Activated CD4-positive, CD25-positive, alpha-beta regulatory T cell (primary cell): Measurements from ENCODE around the gene LOC101059915.
"Not testable (repeated sequence)": the region's sequence is repeated elsewhere in the genome, so short reads cannot be mapped to it uniquely, and the experiment has no call there.

Experiments used
- DNase-seq, 4 experiments: peaks; one replicate each; lab custom pipeline; 2025; lab: John Stamatoyannopoulos, UW

Gene LOC101059915

DNA sequence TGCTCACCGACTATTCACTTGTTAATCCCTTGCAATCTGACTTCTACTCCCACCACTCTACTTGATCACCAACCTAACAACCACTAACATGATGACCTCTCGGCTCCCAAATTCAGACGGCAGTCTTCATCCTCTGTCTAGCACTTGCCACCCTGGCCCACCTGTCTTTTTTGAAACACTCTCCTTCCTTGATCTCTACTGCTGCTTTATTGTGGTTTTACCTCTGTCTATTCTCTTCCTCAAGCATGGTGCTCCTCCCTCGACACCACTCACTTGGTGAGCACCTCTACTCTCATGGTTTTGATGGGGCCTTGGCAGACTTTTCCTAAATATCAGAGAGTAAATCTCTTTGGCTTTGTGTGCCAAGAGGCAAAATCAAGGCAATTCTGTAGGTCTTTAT lies 27.3 kb upstream of the LOC101059915 start:
- DNase-seq: no peak

DNA sequence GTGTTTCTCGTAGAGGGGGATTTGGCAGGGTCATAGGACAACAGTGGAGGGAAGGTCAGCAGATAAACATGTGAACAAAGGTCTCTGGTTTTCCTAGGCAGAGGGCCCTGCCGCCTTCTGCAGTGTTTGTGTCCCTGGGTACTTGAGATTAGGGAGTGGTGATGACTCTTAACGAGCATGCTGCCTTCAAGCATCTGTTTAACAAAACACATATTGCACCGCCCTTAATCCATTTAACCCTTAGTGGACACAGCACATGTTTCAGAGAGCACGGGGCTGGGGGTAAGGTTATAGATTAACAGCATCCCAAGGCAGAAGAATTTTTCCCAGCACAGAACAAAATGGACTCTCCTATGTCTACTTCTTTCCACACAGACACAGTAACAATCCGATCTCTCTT lies 22.9 kb upstream of the LOC101059915 start:
- not testable (repeated sequence) for DNase-seq

DNA sequence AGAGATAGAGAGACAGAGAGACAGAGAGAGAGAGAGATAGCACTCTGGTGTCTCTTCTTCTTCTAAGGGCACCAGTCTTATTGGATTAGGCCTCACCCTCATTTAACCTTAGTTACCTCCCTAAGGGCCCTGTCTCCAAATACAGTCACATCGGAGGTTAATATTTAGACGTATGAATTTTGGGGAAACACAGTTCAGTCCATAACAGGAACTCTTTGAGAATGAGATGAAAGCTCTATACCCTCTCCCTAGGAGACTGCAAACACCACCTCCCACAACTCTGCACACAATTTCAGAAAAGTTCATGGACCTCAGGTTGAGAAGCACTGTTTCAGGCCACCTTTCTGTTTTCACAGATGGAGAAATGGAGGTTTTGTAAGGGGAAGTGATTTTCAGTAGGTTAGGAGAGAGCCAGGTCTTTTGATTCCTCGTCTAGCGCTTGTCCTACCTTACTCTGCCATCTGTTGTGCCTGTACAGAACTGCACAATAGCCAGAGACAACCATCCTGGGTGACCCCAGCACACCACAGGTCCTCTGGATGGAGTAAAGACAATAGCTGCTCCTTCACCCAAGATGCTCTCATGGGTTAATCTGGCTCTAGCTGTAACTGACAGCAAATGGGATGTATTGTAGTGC lies 16.9 kb upstream of the LOC101059915 start:
- peak in 1 of 4 experiments; percentile 2 for DNase-seq

DNA sequence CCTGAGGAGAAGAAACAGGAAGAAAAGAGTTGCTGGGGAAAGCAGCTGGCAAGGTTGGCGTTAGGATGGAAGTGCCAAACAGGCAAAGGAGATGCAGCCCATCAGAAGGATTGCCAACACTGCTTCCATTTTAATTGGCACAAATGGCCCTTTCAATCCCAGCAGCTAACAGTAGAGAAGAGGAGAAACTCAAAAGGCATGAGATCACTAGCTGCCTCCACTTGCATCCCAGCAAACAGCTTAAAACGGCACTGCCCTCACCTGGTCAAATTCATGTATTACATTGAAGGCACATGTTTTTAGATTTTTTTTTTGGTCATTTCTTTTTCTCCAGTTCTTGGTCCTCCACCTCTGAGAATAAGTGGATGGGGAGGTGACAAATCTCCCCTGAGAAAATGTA lies 14.9 kb upstream of the LOC101059915 start:
- peak; percentile 1 to 17 (median 14) for DNase-seq

GRCh38 chrX:71653344-71653743 lies 14.0 kb upstream of the LOC101059915 start:
- no peak for DNase-seq

GRCh38 chrX:71657267-71657666 lies 10.1 kb upstream of the LOC101059915 start:
- DNase-seq: no peak

- DNase-seq: no peak
These were observed 8.0 kb upstream of the LOC101059915 start for GRCh38 chrX:71659342-71659741.

DNA sequence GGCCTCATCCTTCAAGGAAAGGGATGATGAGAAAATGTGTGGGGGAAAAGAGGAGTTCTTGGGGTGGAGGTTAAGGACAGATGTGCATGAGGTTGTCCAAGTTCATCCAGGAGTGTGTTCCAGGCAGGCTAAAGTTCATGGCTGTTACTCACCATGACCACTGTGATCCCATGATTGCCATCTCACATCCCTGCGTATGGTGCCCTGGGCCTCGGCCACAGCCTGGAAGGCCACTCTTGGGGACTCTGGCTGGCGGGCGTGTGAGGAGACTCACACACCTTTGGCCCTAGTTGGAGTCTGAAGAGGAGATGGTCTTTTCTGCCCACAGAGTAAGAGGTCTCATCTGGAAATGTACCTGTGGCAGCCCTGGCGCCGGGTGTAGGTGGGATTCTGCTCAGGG lies 7.4 kb upstream of the LOC101059915 start:
- no peak for DNase-seq

DNA sequence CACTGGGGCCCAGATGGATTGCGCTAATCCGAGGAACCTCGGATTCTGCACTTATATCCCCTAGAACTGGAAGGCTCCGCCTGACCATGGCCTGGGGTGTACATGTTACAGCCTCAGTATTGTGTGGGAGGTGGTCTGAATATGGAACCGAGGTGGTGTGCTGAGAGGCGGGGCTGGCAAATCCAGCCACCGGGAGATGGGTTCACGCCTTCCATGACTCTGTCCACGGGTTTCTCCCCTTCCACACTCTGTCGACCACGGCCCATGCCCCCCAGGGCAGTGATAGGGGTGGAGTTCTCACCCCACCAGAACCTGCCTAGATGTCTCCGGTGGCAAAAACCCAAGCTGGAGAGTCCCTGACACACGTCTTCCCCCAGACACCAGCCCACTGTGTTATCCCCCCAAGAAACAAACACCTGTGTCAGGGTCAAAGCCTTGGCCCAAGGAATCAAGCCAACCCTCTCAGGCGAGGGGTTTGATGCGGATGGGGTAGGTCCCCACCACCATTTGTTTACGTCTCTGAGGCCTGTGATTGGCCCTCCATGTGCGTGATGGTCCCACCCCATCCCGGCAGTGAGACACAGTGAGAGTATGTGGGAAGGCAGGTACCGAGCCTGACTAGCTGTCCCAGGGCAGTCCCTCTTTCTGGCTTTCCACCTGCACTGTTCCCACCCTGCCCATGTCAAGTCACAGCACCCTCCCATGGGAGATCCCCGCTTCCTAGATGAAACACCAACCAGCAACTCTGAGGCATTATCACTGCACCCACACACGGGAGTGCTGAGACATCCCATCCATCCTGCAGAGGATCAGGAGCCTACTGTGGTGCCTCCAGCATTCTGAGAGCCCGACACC lies 6.6 kb upstream of the LOC101059915 start:
- no peak for DNase-seq

DNA sequence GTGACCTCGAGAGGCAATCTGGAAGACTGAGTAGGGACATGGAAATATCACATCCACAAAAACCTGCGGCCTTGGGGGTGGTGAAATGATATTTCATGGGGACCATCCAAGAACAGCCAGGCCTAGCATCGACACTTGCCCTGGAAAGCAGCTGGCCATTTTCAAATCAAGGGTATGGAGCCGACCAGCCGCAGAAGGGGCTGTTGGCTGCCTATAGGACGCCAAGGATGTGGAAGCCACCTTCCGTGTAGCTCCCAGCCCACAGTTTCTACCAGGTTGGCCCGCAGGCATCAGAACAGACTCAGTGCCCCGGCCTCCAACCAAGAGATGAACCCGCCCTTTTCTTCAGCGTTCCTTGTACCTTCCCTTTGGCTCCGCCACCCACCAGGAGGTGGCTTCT lies 5.4 kb upstream of the LOC101059915 start:
- no peak for DNase-seq

DNA sequence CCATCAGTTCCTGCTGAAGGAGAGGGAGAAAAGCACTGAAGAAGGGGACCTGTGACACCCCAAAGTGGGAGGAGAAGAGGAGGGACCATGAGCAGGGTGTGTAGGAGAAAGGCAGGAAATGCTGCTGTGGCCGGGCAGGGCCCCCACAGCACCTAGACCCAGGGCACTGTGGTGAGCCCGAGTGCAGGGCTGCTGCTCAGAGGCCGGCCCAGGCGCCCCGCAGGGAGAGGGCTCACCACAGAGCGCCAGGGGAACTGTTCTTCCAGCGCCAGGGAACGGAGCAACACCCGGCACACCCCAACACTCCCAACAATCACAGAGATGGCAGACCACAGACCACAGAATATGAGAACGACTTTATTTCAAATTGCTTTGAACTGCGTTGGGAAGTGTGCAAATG lies 4.7 kb upstream of the LOC101059915 start:
- DNase-seq: not testable (repeated sequence)

DNA sequence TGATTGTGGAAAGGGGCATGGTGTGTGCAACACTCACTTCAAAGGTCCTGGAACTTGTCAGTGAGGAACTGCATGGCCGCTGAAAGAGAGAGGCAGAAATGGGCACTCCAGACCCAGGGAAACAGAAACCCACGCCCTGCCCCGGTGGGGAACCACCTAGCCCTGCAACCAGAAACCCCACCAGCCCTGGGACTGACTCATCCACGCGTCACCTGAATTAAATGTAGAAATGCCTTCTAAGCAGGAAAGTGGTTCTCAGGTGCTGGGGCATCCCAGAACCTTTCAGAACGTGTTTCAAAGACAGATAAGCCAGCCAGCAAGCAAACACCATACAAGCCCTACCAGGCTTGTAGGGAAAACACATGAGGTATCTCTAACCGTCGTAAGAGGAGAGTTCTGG lies 4.1 kb upstream of the LOC101059915 start:
- peak in 2 of 4 experiments; percentile 3 for DNase-seq

- DNase-seq: not testable (repeated sequence)
These were observed 3.1 kb upstream of the LOC101059915 start for GRCh38 chrX:71664202-71664601.

- DNase-seq: no peak
These were observed 2.4 kb upstream of the LOC101059915 start for GRCh38 chrX:71664889-71665491.

DNA sequence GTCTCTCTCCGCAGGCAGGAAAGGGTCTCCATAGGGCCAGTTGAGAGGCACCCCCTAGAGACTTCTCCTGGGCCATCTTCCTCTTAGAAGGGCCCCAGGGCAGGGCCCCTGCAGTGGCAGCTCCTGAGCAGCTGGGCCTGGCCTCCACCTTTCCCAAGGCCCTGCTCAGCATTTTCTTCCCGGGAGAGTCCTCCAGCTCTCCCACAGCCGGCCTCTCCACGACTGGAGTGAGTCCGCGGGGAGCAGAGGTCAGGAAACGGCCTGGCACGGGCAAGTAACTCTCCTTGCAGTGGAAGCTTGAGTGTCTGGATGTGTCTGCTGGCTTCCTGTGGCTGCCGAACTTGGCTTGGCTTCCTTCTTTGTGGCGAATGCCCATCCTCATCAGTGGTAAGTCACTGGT lies 1.6 kb upstream of the LOC101059915 start:
- DNase-seq: no peak

DNA sequence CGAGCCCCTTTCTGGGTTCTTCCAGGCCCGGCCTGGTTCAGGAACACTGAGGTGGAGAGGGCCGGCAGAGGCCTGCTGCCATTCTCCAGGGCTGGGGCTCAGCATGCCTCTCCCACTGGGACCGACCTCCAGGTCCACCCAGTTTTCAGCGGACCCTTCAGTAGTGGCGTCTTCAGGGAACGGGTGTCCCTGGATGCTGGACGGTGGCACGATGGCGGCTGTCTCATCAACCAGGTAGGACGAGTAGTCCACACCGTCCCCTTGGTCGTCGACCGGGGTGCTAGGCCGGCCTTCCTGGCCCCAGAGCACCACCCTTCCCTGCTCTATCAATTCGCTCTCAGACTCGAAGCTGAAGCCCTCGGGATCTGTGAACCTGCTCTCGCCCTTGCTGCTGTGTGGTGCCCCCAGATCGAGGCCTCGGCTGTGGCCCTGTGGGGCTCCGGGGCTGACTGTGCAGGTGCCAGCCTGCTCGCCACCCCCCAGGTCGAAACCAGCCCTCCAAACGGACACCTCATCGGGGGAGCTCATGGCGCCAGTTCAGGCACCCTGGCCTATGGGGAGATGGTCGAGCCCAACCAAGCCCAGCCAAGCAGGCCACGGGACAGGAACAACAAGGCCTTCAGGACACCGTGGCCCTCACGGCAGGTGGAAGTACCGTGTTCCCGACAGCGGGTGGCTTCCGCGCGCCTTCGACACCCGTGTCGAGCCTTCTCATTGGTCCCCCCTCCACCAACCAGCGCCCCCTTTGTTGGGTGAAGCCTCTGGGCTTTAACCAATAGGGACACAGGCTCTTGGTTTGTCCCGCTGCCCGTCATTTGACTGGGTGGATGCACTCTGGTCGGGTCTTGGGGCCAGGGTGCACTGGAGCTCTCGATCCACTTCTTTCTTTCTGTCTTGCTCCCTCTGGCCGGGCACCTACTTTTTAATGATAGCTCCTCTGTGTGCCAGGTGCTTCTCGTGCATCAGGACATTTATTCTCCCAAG lies 814 bp upstream of the LOC101059915 start:
- DNase-seq: no peak

DNA sequence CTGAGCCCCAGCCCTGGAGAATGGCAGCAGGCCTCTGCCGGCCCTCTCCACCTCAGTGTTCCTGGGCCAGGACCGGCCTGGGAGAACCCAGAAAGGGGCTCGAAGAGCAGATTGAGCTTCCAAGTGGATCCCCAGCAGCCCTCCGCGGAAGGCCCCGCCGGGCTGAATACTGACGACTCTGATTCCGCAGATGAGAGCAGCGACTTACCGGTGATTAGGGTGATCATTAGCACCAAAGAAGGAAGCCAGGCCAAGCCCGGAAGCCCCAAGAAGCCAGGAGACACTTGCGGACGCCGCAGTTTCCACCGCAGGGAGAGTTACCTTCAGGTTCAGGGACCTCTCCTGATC lies 876 bp downstream of the LOC101059915 start:
- no peak for DNase-seq

DNA sequence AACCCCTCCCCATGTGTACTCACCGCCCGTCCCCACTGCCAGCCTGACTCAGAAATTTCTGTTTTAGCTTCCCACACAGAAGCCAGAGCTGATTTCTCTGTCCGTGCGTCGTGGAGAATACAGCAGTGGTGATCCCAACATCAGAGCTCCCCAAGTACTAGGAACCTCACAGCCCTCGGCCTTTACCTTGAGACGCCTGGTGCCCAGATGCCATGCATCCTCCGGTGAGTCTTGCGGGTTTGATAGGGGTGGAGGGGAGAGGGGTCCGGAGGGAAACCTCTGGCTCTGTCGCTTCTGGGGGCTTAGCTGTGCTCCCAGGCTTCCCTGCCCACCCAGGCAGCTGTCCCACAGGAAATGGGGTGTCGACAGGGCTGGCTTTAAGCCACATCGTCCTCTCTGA lies 2.1 kb downstream of the LOC101059915 start:
- DNase-seq: no peak

- DNase-seq: peak in 1 of 4 experiments; percentile 0
These were observed 2.6 kb downstream of the LOC101059915 start for GRCh38 chrX:71669947-71670346.

GRCh38 chrX:71671043-71671780 lies 3.9 kb downstream of the LOC101059915 start:
- DNase-seq: peak in 2 of 4 experiments; percentile 16 to 21

- DNase-seq: no peak
These were observed 4.6 kb downstream of the LOC101059915 start for GRCh38 chrX:71671938-71672337.
